Activated CD4-positive, CD25-positive, alpha-beta regulatory T cell treated with anti-CD3 and anti-CD28 coated beads, Interleukin-2, amount 50 U/mL, for 72 hours (primary cell): ENCODE results near the gene SAMD13.
"Not testable (repeated sequence)": the region's sequence is repeated elsewhere in the genome, so short reads cannot be mapped to it uniquely, and the experiment has no call there.

Experiments used
- DNase-seq: peaks from one replicate; pipeline ENCODE4 v3.0.0; 2021

The SAMD13 gene

DNA sequence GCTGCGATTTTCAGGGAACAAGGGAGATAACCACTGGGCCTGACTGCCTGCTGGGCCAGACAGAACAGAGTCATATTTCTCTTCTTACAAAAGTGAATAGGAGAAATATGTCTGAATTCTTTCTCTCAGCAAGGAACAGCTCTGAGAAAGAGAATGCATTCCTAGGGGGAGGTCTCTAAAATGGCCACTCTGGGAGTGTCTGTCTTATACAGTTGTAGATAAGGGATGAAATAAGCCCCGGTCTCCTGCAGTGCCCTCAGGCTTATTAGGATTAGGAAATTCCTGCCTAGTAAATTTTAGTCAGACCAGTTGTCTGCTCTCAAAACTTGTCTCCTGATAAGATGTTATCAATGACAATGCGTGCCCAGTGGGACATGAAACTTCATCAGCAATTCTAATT is 14.1 kb upstream of the SAMD13 start:
- not testable (repeated sequence) for DNase-seq

DNA sequence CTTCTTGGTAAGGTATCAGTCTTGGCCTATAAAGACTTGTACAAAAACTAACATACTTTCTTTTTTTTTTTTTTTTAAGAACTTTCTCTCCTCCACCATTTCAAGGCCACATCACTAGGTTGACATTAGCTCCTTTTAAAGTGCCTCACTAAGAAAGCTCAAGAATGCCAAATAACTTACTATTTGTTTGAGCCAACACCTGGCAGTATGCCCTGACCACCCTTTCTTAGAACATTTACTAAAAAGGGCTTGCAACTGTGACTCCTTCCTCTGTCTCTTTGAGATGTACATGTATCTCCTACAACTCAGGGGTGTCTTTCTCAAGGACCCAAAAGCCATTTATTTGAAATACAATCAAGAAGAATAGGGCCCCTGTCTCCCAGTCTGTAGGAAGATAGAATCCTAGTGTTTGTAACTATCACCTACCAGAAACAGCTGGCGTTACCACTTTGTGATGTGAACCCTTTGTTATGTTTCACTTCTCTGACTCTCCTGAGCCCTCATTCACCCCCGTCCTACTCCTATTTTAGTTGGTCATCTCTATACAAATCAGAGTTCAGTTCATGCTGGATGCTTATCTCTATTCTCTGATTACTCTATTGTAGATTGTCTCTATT is 12.2 kb upstream of the SAMD13 start:
- DNase-seq = no peak

DNA sequence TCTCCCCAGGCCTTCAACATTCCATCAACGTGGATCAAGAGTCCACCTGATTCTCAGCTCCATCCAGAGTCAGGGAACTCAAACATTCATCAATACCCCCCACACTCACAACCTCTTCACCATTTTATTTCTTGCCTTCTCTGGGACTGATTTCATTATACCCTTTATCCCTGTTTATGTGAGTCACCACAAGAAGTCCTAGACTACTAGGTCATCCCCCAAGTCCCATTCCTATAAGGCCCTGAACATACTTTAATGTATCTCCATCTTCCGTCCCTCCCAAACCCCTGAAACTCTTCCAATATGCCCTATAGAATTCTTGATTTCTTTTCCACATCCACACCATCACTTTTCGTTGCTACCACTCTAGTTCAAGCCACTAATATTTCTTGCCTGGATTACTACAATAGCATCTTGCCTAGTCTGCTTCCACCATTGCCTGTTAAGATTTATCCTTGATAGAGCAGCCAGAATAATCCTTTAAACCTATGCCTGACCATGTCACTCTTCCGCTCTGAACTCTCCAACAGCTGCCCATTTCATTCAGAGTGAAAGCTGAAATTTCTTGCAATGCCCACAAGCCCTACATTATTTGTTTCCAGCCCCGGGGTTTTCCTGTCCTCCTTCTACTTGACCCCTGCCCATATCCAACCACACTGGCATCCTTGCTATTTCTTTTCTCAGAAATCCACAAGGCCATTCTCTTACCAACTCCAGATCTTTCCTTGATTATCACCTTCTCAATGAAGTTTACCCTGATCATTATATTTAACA is 9.4 kb upstream of the SAMD13 start:
- no peak for DNase-seq

DNA sequence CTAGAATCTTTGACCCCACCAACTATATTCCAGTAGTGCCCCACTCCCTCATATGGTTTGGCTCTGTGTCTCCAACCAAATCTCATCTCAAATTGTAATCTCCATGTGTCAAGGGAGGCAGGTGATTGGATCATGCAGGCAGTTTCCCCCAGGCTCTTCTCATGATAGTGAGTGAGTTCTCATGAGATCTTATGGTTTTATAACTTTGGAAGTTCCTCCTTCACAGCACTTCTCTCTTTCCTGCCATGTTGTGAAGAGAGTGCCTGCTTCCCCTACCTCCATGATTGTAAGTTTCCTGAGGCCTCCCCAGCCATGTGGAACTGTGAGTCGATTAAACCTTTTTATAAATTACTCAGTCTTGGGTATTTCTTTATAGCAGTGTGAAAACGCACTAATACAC is 7.7 kb upstream of the SAMD13 start:
- no peak for DNase-seq

DNA sequence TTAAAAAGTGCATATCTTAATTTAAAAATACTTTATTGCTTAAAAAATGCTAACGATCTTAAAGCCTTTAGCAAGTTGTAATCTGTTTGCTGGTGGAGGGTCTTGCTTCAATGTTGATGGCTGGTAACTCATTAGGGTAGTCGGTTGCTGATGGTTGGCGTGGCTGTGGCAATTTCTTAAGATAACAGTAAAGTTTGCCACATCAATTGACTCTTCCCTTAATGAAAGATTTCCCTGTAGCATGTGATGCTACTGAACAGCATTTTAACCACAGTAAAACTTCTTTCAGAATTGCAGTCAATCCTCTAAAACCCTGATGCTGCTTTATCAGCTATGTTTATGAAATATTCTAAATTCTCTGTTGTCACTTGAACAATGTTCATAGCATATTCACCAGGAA is 6.8 kb upstream of the SAMD13 start:
- no peak for DNase-seq

DNA sequence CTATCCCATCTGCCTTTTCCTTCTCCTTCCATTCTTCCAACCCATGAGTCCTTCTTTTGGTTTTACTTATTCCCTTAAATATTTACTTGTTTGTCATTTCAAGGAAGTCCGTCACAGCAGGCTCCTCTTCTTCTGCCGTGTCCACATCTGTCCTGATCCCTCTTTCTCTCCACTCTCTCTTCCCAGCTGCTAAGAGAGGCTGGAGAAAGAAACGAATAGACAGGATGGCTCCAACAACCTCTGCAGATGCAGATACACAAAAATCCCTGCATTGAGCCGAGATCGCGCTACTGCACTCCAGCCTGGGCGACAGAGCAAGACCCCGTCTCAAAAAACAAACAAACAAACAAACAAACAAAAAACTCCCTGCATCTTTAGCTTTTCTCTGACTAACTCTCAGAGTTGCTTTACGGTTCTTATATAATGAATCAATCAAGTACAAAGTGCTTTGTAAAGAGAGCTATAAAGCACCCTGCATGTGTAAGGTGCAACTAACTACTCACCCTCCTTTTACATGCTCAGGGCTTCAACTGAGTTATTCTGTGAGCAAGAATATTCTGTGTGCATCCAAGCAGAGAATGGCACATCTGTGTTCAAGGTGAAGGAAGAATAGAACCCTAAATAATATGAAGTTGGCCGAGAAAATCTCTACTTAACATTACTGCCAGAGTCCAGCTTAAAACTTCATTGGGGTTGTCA is 3.8 kb upstream of the SAMD13 start:
- no peak for DNase-seq

DNA sequence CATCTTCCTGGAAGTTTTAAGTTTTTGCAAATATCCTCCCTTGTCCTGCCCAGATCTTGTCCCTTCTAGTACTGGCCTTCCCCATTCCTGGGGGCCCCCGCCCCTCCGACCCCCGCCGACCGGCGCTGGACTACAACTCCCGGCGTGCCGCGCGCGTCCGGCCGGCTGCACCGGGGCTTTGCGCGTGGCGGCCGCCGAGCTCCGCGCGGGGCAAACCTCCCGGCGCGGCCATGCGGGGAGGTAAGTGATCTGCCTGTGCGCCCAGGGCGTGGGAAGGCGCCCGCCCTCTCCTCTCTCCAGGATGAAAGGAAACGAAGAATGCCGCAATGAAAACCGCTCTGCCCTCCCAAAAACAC is 3.2 kb upstream of the SAMD13 start:
- peak; percentile 46 for DNase-seq

DNA sequence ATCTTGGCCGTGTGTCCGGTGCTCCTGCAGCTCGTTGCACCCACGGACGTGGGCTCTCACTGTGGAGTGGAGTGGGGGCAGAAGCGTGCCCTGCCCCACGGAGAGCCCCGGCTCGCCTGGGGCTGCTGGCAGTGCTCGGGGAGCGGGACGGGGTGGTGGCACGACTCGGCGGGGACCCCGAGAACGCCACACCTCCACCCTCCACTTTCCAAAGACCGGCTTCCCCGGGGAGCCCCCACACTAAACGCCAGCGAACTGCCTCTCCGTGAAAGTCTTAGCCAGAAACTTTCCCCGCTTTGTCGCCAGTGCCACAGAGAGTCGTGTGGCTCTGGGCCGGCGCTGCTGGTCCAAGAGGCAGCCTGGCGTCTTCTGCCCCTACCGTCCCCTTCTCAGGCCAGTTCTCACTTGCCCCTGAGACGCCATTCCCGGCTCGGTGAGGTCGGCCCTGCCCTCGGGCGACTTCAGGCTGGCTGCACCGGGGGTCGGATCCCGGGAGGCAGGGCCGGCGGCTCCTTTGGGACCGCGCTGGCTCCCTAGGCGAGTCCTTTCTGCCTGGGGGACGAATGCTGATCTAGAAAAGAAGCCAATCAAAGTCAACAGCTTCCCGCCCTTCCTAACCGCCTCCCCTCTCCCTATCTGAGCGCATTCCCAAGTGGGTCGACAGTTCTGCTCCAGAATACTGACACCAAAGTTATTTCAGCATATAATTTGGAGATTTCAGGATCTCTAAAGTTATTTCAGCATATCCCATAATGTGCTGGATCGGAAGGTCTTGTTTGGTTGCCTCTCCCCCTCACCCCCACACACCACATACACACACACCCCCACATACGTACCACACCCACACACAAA is 2.6 kb upstream of the SAMD13 start:
- peak; percentile 30 for DNase-seq

DNA sequence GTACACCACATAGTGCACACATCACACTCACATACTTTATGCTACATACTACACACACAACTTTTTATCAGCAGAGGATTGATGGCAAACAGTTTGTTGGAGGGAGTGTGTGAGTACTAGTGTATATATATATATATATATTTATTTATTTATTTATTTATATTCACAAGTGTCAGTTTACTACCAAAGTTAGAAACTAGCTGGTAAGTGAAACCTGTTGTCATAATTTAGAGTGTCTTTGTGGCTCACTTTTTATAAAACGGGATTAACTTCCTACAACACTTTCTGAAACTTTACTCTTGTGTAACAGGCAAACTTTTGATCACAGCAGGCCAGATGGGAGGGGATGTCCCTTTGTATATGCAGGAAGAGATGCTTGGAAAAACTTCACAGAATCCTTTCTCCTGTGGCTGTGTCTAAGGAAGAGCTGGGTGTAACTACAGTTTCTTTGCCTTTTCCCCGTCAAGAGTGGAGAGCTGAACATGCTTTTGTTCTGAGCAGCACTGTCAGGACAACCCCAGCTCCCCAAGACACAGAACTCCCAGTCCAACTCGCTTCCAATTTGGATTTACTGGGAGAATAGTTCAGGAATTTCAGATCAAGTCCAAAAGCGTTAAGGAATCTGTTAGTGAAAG is 1.9 kb upstream of the SAMD13 start:
- no peak for DNase-seq

DNA sequence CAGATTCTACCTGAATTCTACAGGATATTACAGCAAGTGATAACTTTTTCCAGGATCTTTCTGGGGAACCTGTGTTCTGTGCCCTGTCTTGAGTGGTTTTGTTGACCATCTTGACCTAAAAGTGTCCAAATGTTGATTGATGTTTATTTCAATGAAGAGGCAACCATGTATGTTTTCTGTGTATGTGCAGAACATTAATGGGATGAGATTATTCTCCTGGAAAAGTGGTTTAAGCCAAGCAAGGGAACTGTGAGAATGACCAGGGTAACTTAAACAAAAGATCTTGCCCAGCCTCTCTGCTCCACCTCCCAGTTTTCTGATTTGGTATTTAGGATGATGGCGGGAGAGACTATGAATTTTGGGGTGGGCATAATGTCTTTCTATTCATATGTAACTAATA is 1.0 kb upstream of the SAMD13 start:
- no peak for DNase-seq

DNA sequence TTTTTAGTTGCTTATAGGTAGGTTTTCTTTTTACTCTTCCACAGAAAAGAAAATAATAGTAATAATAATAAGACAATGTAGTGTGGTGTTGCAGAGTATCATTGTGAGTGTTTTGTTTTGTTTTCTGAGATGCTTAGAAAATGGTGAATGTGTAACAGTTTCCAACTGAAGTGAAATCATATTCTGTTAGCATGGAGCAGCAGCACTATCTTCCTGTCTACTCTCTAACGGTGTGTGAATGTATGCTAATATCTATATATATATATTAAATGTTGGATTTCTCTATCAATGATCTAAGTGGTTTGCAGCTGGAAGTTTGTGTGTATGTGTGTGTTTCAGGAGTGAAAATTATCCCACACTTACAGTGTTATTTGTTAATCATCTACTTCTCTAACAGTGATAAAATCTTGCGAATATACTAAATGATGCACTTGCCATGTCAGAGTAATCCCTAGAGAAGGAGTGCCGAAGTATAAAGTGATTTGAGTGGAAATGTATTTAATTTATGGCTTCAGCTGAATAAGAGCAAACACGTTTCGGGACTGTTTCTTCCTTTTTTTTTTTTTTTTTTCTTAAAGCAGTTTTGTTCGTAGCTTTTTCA is 377 bp downstream of the SAMD13 start:
- no peak for DNase-seq

DNA sequence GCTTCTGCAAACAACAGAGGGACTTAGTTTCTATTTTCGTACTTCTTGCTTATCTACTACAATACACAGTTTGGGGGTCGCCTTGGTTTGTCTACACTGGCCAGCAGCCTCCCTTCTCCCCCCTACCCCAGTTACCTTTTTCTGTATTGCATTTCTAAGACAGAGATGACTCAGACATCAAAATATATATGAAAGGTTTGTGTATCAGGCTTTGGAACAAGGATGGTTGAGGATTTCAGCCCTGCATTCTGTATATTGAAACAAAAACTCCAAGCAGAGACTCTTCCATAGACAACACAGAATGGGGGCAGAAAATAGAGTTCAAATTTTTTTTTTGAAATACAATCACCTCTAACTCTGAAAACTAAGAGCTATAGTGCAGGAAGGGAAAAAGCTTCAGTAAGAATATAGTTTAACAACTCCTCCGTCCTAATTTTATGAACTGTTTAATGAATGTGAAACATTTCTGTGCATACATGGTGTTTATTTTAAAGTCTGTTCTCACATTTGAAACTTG is 1.9 kb downstream of the SAMD13 start:
- no peak for DNase-seq

DNA sequence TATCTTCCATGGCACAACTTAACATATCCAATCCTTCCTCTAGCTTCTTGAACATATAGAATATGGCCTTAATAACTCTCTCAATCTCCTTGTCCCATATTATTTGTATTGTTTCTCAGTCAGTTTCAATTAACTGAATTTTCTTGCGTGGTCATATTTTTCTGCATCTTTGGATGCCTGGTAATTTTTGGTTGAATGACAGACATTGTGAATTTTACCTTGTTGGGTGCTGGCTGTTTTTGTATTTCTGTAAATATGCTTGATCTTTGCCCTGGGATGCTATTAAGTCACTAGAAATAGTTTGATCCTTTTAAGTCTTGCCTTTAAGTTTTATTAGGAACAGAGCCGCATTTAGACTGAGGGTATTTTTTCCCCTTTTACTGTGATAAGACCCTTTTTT is 5.9 kb downstream of the SAMD13 start:
- no peak for DNase-seq

DNA sequence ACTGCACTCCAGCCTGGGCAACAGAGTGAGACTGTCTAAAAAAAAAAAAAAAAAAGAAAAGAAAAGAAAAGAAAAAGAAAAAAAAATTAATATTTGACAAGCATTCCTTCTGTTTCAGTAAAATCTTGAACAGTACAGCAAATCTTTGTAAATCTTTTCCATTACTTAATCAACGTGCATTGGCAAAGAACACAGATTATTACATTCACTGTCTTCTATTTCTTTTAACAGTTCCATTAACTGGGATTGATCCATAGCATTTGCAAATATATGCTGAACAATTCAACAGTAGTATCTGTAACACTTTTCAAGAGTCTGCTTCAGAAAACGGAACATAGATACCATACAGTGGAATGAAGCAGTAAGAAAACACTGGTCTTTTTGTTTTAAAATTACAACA is 9.8 kb downstream of the SAMD13 start:
- DNase-seq = no peak

DNA sequence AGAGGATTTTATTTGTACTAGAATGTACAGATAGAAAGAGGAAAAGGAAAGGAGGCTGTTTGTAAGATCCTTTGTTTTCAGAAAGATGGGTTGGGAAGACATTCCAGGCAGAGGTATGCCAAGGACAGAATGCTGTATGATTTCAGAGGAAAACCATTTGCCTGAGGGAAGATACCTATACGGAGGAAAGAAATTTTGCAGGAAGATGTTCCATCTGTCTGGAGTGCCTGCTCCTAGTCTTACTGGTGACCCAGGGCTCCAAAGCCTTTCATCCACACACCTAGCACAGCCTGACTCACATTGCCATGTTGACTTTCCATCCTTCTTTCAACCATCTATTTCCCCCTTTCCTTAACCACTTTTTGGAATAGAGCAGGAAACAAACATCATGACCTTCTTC is 18.2 kb downstream of the SAMD13 start:
- no peak for DNase-seq

DNA sequence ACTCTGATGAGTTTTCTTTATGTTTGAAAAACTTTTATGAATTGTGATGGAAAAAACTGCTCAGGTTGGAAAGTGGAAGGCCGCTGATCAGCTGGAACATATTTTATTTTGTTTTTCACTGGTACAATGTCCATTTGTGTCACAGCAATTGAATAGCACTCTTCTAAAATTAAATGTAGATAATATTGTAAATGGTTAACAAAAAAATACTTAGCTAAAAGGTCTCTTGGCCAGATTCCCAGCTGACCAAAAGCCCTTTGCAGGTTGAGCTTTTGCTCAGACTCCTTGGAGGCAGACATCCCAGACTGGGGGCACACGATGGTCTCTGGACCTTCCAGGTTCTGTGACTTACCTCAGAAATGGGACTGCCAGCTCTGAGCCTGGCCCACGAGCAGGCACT is 26.3 kb downstream of the SAMD13 start:
- no peak for DNase-seq

DNA sequence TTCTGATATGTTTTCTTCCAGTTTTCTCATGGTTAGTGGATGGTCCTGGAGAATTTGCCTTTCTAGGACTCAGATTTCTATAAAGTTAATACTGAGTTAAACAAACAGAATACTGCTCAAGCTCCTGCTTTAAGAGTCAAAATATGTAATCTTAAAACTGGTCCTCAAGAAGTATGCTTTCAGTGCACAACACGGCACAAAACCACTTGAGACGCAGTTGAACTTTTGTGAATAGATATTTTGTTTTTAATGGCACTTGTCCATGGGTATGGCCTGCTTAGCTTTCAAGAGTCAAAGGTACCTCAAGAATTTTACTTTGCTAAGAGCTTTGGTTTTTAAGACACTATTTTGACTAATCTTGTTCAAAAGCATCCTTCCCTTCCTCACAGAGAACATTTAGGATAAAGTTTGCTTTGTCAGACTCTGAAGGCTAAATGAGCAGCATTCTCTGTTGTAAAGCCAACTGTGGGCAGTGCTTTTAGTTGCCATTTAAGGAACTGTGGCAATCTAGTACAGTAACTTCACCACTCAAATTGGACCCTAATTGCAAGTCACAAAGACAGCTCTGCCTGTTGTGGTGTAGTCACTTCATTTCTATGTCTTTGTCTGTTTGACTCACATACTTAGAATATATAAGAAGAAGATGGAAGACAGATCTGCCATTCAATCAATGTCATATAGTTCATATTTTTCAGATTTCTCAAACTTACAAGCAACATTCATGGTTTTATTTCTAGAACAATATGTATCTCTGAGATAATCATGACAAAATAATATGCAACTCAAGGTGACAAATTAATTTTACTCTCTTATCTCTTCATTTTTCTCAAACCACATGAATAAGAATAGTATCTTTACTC is 28.8 kb downstream of the SAMD13 start:
- DNase-seq = no peak

DNA sequence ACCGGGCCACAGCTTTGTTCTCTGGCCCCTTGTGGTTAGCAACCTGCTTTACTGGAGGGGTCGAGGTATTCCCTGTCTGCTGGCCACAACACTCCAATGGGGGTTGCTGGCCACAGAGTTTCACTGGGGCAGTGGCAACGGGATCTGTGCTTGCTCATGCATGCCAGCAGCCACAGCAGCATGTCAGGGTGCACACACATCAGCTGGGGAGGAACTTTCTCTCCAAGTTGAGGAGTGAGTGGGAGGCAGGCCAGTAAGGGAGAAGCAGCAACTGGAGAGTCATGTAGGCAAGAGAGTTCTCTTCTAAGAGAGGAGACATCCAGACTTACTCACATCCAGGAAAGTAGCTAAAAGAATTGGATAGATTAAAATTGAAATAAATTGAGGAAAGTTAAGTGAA is 38.0 kb downstream of the SAMD13 start:
- DNase-seq = no peak

DNA sequence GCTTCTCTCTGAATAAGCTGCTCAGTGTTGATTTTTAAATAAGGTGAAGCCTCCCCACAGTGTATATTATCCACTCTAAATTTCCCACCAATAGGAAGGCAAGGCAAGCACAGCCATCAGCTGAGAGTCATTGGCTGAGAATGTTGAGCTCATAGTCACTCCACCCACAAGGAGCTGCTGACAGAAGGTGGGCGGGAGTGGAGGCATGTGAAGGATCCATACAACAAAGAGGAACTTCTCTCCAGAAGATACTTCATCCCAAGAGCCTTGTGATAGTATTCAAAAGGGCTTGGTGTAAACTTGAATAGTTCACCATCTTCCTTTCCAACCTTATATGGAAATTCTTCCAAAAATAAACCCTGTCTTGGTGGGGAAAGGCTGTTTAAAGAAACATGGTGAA is 42.8 kb downstream of the SAMD13 start:
- no peak for DNase-seq

DNA sequence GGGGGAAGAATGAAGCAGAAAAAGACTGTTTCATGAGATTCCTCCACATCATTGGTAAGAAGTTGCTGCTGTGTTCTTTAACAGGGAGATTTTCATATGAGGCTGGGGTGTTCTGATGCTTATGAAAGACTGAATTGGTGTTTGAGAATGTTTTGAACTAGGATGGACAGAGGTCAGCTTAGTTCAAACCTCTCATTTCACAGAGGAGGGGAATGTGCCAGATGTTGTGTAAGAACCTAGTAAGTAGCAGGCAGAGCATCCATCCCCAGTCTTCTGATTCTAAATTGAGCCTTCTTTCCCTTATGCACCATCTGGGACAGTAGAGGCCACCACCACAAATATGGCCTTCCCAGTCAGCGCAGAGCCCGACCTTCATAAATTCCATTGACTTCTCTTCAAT is 43.7 kb downstream of the SAMD13 start:
- DNase-seq = no peak

DNA sequence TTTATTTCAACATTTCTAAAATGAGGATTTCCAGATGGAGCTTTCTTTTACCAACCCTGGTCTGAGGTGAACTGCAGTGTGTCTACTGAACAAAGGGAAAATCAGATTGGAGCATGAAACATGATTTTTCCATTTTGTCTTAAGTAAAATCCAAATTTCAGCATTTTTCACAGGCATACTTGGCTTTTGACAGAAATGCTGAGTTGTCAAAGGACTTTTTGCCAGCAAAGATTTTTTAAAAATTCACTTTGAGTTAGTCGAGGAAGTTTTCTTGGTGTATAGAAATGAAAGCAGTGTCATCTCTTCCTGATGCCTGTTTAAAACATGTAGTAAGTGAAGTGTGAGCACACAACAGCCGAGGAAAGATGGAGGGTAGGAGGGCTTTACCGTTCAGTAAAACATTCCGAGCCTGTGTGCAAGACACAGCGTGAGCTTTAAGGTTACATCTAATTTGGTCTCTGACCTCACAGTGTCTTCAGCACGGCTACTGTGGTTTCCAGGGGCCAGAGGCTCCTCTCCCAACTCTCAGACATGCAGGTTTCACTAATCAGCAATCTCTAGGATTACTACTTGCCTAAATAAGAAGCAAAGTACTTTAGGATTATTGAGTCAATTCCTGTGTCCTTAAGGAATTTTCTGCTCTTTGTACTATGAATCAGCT is 45.9 kb downstream of the SAMD13 start:
- no peak for DNase-seq
